HEK293 (cell line): ENCODE results near the gene B4GAT1.

Experiments used
- CTCF ChIP-seq: fragments of 450-650 bp; formaldehyde crosslinking; IDR thresholded peaks from 2 replicates; pipeline ENCODE4 v1.5.1; 2016; ENCODE audit warnings: missing biosample characterization, missing genetic modification characterization
- GLIS2 ChIP-seq: fragments of 450-650 bp; formaldehyde crosslinking; IDR thresholded peaks from 2 replicates; pipeline ENCODE4 v1.5.1; 2016; ENCODE audit warnings: missing biosample characterization, missing genetic modification characterization
- HIC1 ChIP-seq: fragments of 450-650 bp; formaldehyde crosslinking; IDR thresholded peaks from 2 replicates; pipeline ENCODE4 v1.5.1; 2016; ENCODE audit warnings: missing biosample characterization, missing genetic modification characterization
- HOXC10 ChIP-seq: sonication (generic); formaldehyde crosslinking; IDR thresholded peaks from 2 replicates; pipeline ENCODE4 v1.8.1; 2023; ENCODE audit warnings: mild to moderate bottlenecking, missing genetic modification reagents
- IKZF3 ChIP-seq: fragments of 450-650 bp; IDR thresholded peaks from 2 replicates; pipeline ENCODE4 v1.5.0; 2018; ENCODE audit warnings: missing biosample characterization, mild to moderate bottlenecking, missing genetic modification characterization, moderate library complexity
- KLF17 ChIP-seq: fragments of 450-650 bp; formaldehyde crosslinking; IDR thresholded peaks from 2 replicates; pipeline ENCODE4 v1.5.1; 2016; ENCODE audit warnings: missing biosample characterization, missing genetic modification characterization
- KLF9 ChIP-seq: fragments of 450-650 bp; formaldehyde crosslinking; IDR thresholded peaks from 2 replicates; pipeline ENCODE4 v1.5.1; 2016; ENCODE audit warnings: missing biosample characterization, missing genetic modification characterization, low read depth
- MYNN ChIP-seq: fragments of 450-650 bp; formaldehyde crosslinking; IDR thresholded peaks from 2 replicates; pipeline ENCODE4 v1.5.1; 2016; ENCODE audit warnings: missing biosample characterization, missing genetic modification characterization, borderline replicate concordance
- OVOL3 ChIP-seq: fragments of 450-650 bp; formaldehyde crosslinking; IDR thresholded peaks from 2 replicates; pipeline ENCODE4 v1.5.1; 2016; ENCODE audit warnings: missing biosample characterization, missing genetic modification characterization
- SCRT1 ChIP-seq: fragments of 450-650 bp; formaldehyde crosslinking; IDR thresholded peaks from 2 replicates; pipeline ENCODE4 v1.5.1; 2016; ENCODE audit warnings: missing biosample characterization, missing genetic modification characterization, borderline replicate concordance
- SP3 ChIP-seq: fragments of 450-650 bp; formaldehyde crosslinking; IDR thresholded peaks from 2 replicates; pipeline ENCODE4 v1.5.1; 2016; ENCODE audit warnings: missing biosample characterization, missing genetic modification characterization
- ZBTB1 ChIP-seq: fragments of 450-650 bp; formaldehyde crosslinking; IDR thresholded peaks from 2 replicates; pipeline ENCODE4 v1.5.1; 2016; ENCODE audit warnings: missing biosample characterization, missing genetic modification characterization
- ZBTB20 ChIP-seq: fragments of 450-650 bp; formaldehyde crosslinking; IDR thresholded peaks from 2 replicates; pipeline ENCODE4 v1.5.1; 2016; ENCODE audit warnings: missing biosample characterization, missing genetic modification characterization
- ZBTB44 ChIP-seq: fragments of 450-650 bp; IDR thresholded peaks from 2 replicates; pipeline ENCODE4 v1.5.1; 2018; ENCODE audit warnings: missing biosample characterization, mild to moderate bottlenecking, missing genetic modification characterization
- ZBTB48 ChIP-seq: fragments of 450-650 bp; formaldehyde crosslinking; IDR thresholded peaks from 2 replicates; pipeline ENCODE4 v1.5.1; 2016; ENCODE audit warnings: missing biosample characterization, missing genetic modification characterization
- ZBTB6 ChIP-seq: fragments of 450-650 bp; formaldehyde crosslinking; IDR thresholded peaks from 2 replicates; pipeline ENCODE4 v1.5.1; 2017; ENCODE audit warnings: missing biosample characterization, missing genetic modification characterization
- ZFP3 ChIP-seq: fragments of 450-650 bp; formaldehyde crosslinking; IDR thresholded peaks from 2 replicates; pipeline ENCODE4 v1.5.1; 2016; ENCODE audit warnings: low read depth, missing biosample characterization, missing genetic modification characterization
- ZNF169 ChIP-seq: fragments of 450-650 bp; formaldehyde crosslinking; IDR thresholded peaks from 2 replicates; pipeline ENCODE4 v1.5.1; 2016; ENCODE audit warnings: missing biosample characterization, missing genetic modification characterization
- ZNF354C ChIP-seq: fragments of 450-650 bp; formaldehyde crosslinking; IDR thresholded peaks from 2 replicates; pipeline ENCODE4 v1.5.1; 2016; ENCODE audit warnings: missing biosample characterization, missing genetic modification characterization, low read depth, borderline replicate concordance
- ZNF362 ChIP-seq: fragments of 450-650 bp; formaldehyde crosslinking; IDR thresholded peaks from 2 replicates; pipeline ENCODE4 v1.5.1; 2016; ENCODE audit warnings: missing biosample characterization, missing genetic modification characterization
- ZNF37A ChIP-seq: fragments of 450-650 bp; IDR thresholded peaks from 2 replicates; pipeline ENCODE4 v1.5.1; 2018; ENCODE audit warnings: missing biosample characterization, missing genetic modification characterization
- ZNF398 ChIP-seq: fragments of 450-650 bp; formaldehyde crosslinking; IDR thresholded peaks from 2 replicates; pipeline ENCODE4 v1.5.1; 2017; ENCODE audit warnings: missing biosample characterization, missing genetic modification characterization
- ZNF416 ChIP-seq: fragments of 450-650 bp; formaldehyde crosslinking; IDR thresholded peaks from 2 replicates; pipeline ENCODE4 v1.5.1; 2016; ENCODE audit warnings: missing biosample characterization, missing genetic modification characterization
- ZNF555 ChIP-seq: fragments of 450-650 bp; formaldehyde crosslinking; conservative IDR thresholded peaks from 2 replicates; pipeline ENCODE4 v1.5.1; 2017; ENCODE audit warnings: missing biosample characterization, mild to moderate bottlenecking, missing genetic modification characterization, inconsistent platforms
- ZNF571 ChIP-seq: fragments of 450-650 bp; formaldehyde crosslinking; IDR thresholded peaks from 2 replicates; pipeline ENCODE4 v1.5.0; 2017; ENCODE audit warnings: missing biosample characterization, missing genetic modification characterization
- ZNF600 ChIP-seq: fragments of 450-650 bp; formaldehyde crosslinking; IDR thresholded peaks from 2 replicates; pipeline ENCODE4 v1.5.1; 2016; ENCODE audit warnings: missing biosample characterization, missing genetic modification characterization
- ZNF626 ChIP-seq: fragments of 450-650 bp; sonication (Bioruptor Pico); formaldehyde crosslinking; IDR thresholded peaks from 2 replicates; pipeline ENCODE4 v1.5.1; 2018; ENCODE audit warnings: missing biosample characterization, missing genetic modification characterization, inconsistent platforms
- ZNF658 ChIP-seq: fragments of 450-650 bp; formaldehyde crosslinking; IDR thresholded peaks from 2 replicates; pipeline ENCODE4; 2016; ENCODE audit warnings: missing biosample characterization, missing genetic modification characterization
- ZNF670 ChIP-seq: fragments of 450-650 bp; formaldehyde crosslinking; IDR thresholded peaks from 2 replicates; pipeline ENCODE4 v1.5.1; 2016; ENCODE audit warnings: missing biosample characterization, missing genetic modification characterization, low read depth

Gene B4GAT1

GRCh38 chr11:66336234-66337102 lies 11.0 kb downstream of the B4GAT1 start, which contains the start of gene RIN1 (continued):
- TF ChIP-seq ZNF658 (tag by site-specific recombination), result no peak
- no peak for TF ChIP-seq OVOL3 (tag by site-specific recombination)
- no peak for TF ChIP-seq SP3
- TF ChIP-seq ZNF416 (tag by site-specific recombination), result no peak
- TF ChIP-seq ZNF362 (tag by site-specific recombination), result no peak
- no peak for TF ChIP-seq ZNF626 (tag by site-specific recombination)
- peak; percentile 49; the same call in 1 of the 2 replicates for TF ChIP-seq CTCF (tag by site-specific recombination)
- TF ChIP-seq ZNF670, result no peak
- TF ChIP-seq ZNF37A (tag by site-specific recombination), result no peak
- TF ChIP-seq ZNF555 (tag by site-specific recombination), result no peak
- TF ChIP-seq ZNF398 (tag by site-specific recombination), result no peak
- no peak for TF ChIP-seq SCRT1 (tag by site-specific recombination)
- no peak for TF ChIP-seq IKZF3 (tag by site-specific recombination)
- TF ChIP-seq ZBTB44, result no peak
- TF ChIP-seq KLF17 (tag by site-specific recombination), result 0 out of 2 replicates have a peak, but pooled peaks have one; percentile 15
- TF ChIP-seq KLF9 (tag by site-specific recombination), result peak; percentile 27; the same call in 1 of the 2 replicates
- TF ChIP-seq ZNF571 (tag by site-specific recombination), result no peak
- no peak for TF ChIP-seq HOXC10 (CRISPR knock-in tag)
- TF ChIP-seq ZNF354C, result no peak
- peak; percentile 41; the same call in 1 of the 2 replicates for TF ChIP-seq GLIS2 (tag by site-specific recombination)
- TF ChIP-seq ZNF600 (tag by site-specific recombination), result peak; percentile 77
- no peak for TF ChIP-seq ZNF169 (tag by site-specific recombination)
- no peak for TF ChIP-seq ZBTB1
- TF ChIP-seq MYNN (tag by site-specific recombination), result peak; percentile 86
- TF ChIP-seq ZBTB48 (tag by site-specific recombination), result no peak
- no peak for TF ChIP-seq ZFP3
- TF ChIP-seq ZBTB20 (tag by site-specific recombination), result no peak
- peak; percentile 37; the same call in 1 of the 2 replicates for TF ChIP-seq HIC1 (tag by site-specific recombination)
- no peak for TF ChIP-seq ZBTB6 (tag by site-specific recombination)
